ENCODE data around the gene MINDY4.

MINDY4 gene

GRCh38 chr7:30740417-30741181 is 30.6 kb upstream of the MINDY4 start:
- TF ChIP-seq IKZF3 (tag by site-specific recombination; IDR thresholded peaks at IDR 0.05): peak; percentile 61
- no peak for TF ChIP-seq ZNF202 (tag by site-specific recombination; IDR thresholded peaks at IDR 0.05; ENCODE audit: borderline replicate concordance)
- TF ChIP-seq, protein P1, sequence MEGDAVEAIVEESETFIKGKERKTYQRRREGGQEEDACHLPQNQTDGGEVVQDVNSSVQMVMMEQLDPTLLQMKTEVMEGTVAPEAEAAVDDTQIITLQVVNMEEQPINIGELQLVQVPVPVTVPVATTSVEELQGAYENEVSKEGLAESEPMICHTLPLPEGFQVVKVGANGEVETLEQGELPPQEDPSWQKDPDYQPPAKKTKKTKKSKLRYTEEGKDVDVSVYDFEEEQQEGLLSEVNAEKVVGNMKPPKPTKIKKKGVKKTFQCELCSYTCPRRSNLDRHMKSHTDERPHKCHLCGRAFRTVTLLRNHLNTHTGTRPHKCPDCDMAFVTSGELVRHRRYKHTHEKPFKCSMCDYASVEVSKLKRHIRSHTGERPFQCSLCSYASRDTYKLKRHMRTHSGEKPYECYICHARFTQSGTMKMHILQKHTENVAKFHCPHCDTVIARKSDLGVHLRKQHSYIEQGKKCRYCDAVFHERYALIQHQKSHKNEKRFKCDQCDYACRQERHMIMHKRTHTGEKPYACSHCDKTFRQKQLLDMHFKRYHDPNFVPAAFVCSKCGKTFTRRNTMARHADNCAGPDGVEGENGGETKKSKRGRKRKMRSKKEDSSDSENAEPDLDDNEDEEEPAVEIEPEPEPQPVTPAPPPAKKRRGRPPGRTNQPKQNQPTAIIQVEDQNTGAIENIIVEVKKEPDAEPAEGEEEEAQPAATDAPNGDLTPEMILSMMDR (tag by site-specific recombination; IDR thresholded peaks at IDR 0.05): peak; percentile 68
- TF ChIP-seq SCRT2 (tag by site-specific recombination; IDR thresholded peaks at IDR 0.05): peak; percentile 32; the same call in 1 of the 2 replicates
- TF ChIP-seq ZNF654 (tag by site-specific recombination; IDR thresholded peaks at IDR 0.05; ENCODE audit: low read depth): peak; percentile 73
- TF ChIP-seq ZBTB17 (tag by site-specific recombination; IDR thresholded peaks at IDR 0.05): peak; percentile 47
- POLR2A ChIA-PET: no interaction called here

GRCh38 chr7:30741289-30741688 is 29.9 kb upstream of the MINDY4 start:
- no peaks in the 10 kb centered on the region for H3K36me3 ChIP-seq (ENCODE audit: control insufficient read depth in 2 of 2, insufficient read depth in 1 of 2, low read length in 2 of 2)
- POLR2A ChIA-PET: no interaction called here
- no peak overlapping the region for H3K4me3 ChIP-seq (ENCODE audit: low read depth, low read length)

More at GRCh38 chr7:30740417-30741181, 30.6 kb upstream of the MINDY4 start:
- Histone ChIP-seq H3K4me3 (ENCODE audit: low read depth, low read length) (no peak overlapping the region), H3K9me3 (ENCODE audit: control insufficient read depth, insufficient read depth, low read depth, low read length) (no peaks in the 10 kb centered on the region), H3K27ac (ENCODE audit: extremely low read depth, low read depth, low read length) (no peak overlapping the region), H3K4me1 (ENCODE audit: control insufficient read depth, insufficient read depth, low read length) (no peaks in the 10 kb centered on the region), H3K36me3 (ENCODE audit: control insufficient read depth in 2 of 2, insufficient read depth in 1 of 2, low read length in 2 of 2) (no peaks in the 10 kb centered on the region)
- CTCF ChIA-PET: interaction anchor here (0.5 to 3.8 kb wide), 43 partner anchors 10 to 1982 kb away, joined by 3 to 21 read pairs (median 4); partner anchors contain the start of gene CRHR2

GRCh38 chr7:30743371-30744074 is 27.7 kb upstream of the MINDY4 start:
- Histone ChIP-seq H3K4me1 (ENCODE audit: control insufficient read depth, insufficient read depth, low read length) (no peaks in the 10 kb centered on the region), H3K27ac (ENCODE audit: extremely low read depth, low read depth, low read length) (no peak overlapping the region), H3K36me3 (ENCODE audit: control insufficient read depth in 2 of 2, insufficient read depth in 1 of 2, low read length in 2 of 2) (no peaks in the 10 kb centered on the region), H3K4me3 (ENCODE audit: low read depth, low read length) (no peak overlapping the region), H3K9me3 (ENCODE audit: control insufficient read depth, insufficient read depth, low read depth, low read length) (no peaks in the 10 kb centered on the region)
- TF ChIP-seq ZNF112 (tag by site-specific recombination; IDR thresholded peaks at IDR 0.05) (no peak), SP3 (tag by site-specific recombination; IDR thresholded peaks at IDR 0.05) (no peak), ZNF341 (tag by site-specific recombination; IDR thresholded peaks at IDR 0.05; ENCODE audit: low read depth) (peak; percentile 68), ZNF654 (tag by site-specific recombination; IDR thresholded peaks at IDR 0.05; ENCODE audit: low read depth) (peak; percentile 47)
- TF ChIP-seq, protein P1 (tag by site-specific recombination; IDR thresholded peaks at IDR 0.05): peak; percentile 47
- TF ChIP-seq, protein P2, sequence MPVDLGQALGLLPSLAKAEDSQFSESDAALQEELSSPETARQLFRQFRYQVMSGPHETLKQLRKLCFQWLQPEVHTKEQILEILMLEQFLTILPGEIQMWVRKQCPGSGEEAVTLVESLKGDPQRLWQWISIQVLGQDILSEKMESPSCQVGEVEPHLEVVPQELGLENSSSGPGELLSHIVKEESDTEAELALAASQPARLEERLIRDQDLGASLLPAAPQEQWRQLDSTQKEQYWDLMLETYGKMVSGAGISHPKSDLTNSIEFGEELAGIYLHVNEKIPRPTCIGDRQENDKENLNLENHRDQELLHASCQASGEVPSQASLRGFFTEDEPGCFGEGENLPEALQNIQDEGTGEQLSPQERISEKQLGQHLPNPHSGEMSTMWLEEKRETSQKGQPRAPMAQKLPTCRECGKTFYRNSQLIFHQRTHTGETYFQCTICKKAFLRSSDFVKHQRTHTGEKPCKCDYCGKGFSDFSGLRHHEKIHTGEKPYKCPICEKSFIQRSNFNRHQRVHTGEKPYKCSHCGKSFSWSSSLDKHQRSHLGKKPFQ (tag by site-specific recombination; IDR thresholded peaks at IDR 0.05): no peak
- ChIA-PET POLR2A (no interaction called here), CTCF (interaction anchor here (0.6 kb wide), 1 partner anchor 174 kb away, joined by 3 read pairs; no protein-coding TSS in a partner anchor)

More at GRCh38 chr7:30741289-30741688, 29.9 kb upstream of the MINDY4 start:
- Histone ChIP-seq H3K9me3 (ENCODE audit: control insufficient read depth, insufficient read depth, low read depth, low read length) (no peaks in the 10 kb centered on the region), H3K4me1 (ENCODE audit: control insufficient read depth, insufficient read depth, low read length) (no peaks in the 10 kb centered on the region), H3K27ac (ENCODE audit: extremely low read depth, low read depth, low read length) (no peak overlapping the region)
- CTCF ChIA-PET: interaction anchor here (0.6 to 3.8 kb wide), 25 partner anchors 9 to 265 kb away, joined by 3 to 21 read pairs (median 4); partner anchors contain the start of gene CRHR2
- TF ChIP-seq ZFHX2 (tag by site-specific recombination; conservative IDR thresholded peaks at IDR 0.05): no peak
